ENCODE results near the gene MAP4. TPM values are rescaled to one million over a fixed set of nuclear protein-coding genes. Genes with fewer than 3 reads are reported as not detected.

The MAP4 gene
- total RNA-seq, 2 donors from 2014 or later = 70.6 to 101 TPM

DNA sequence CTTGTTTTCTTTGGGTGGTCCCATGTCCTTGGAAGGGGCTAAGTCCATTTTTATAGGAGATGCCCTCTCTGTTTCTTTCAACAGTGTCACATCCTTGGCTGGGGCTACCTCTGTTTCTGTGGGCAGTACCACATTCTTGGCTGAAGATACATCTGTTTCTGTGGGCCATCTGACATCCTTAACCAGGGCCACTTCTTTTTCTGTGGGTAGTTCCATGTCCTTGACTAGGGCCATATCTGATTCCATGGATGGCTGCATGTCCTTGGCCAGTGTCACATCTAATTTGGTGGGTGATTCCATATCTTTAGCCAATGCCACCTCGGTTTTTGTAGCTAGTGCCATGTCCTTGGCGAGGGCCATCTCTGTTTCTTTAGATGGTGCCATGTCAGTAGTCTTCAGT is 99.5 kb downstream of the MAP4 start:
- no peak for TF ChIP-seq CTCF (IDR thresholded peaks at IDR 0.05)
- no peak for TF ChIP-seq POLR2A (IDR thresholded peaks at IDR 0.05)
- Histone ChIP-seq H3K36me3 (replicated peaks in 1 of 2; ENCODE audit: insufficient read depth in 1 of 2, low read depth in 2 of 2) (peaks cover 0 to 22% of the 10 kb centered on the region in 2 donors), H3K27me3 (no peaks in the 10 kb centered on the region), H3K27ac (no peak overlapping the region), H3K4me3 (no peak overlapping the region), H3K9me3 (no peaks in the 10 kb centered on the region), H3K4me1 (no peaks in the 10 kb centered on the region)
- intact Hi-C loops (cut with DNase I) = no loop called here
- DNase-seq = no peak
- ATAC-seq = no peak
- 71 to 82% methylated on average over 2 of the region's 2 CpGs for WGBS, 2 donors

GRCh38 chr3:47916201-47916600 is 100.0 kb downstream of the MAP4 start:
- no peak for DNase-seq
- Histone ChIP-seq H3K36me3 (replicated peaks in 1 of 2; ENCODE audit: insufficient read depth in 1 of 2, low read depth in 2 of 2) (peaks cover 0 to 23% of the 10 kb centered on the region in 2 donors), H3K4me3 (no peak overlapping the region), H3K9me3 (no peaks in the 10 kb centered on the region), H3K27ac (no peak overlapping the region), H3K27me3 (no peaks in the 10 kb centered on the region), H3K4me1 (no peaks in the 10 kb centered on the region)
- no peak for TF ChIP-seq CTCF (IDR thresholded peaks at IDR 0.05)
- no peak for TF ChIP-seq POLR2A (IDR thresholded peaks at IDR 0.05)
- ATAC-seq = no peak
- intact Hi-C loops (cut with DNase I) = no loop called here
- WGBS, 2 donors = 39 to 70% methylated on average over 3 to 5 of the region's 5 CpGs

DNA sequence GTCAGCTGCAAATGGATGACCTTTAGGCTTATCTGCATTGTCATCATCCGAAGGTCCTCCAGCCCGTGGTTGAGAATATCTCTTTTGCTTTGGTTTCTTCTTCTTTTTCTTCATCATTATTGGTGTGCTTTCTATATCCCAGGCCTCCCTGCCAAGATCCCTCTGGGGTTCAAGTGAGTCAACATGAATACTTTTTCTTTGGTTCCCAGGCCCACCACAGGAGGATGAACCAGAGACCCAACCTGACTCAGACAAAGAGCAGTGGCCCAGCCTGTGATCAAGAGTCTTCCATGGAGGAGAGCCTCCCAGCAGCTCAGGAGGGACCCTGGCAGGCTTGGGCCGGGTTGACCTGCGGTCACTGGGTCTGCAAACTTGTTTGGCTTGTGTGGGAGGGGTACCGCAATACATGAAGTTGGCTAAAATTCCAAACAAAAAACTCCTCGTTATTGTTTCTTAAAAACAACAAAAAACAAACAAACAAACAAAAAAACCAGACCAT is 104.2 kb downstream of the MAP4 start:
- H3K4me1 ChIP-seq = peaks cover 17% of the 10 kb centered on the region
- ATAC-seq (no peak), DNase-seq (no peak)
- WGBS, 2 donors = 84 to 86% methylated on average over 6 of the region's 6 CpGs
- H3K36me3 ChIP-seq (replicated peaks in 1 of 2; ENCODE audit: insufficient read depth in 1 of 2, low read depth in 2 of 2) = peaks cover 0 to 19% of the 10 kb centered on the region in 2 donors
- no peak overlapping the region for H3K27ac ChIP-seq
- no peak overlapping the region for H3K4me3 ChIP-seq
- intact Hi-C loops (cut with DNase I) = no loop called here
- no peaks in the 10 kb centered on the region for H3K9me3 ChIP-seq
- no peak for TF ChIP-seq CTCF (IDR thresholded peaks at IDR 0.05)
- no peak for TF ChIP-seq POLR2A (IDR thresholded peaks at IDR 0.05)
- H3K27me3 ChIP-seq = no peaks in the 10 kb centered on the region

- Histone ChIP-seq H3K4me3 (no peak overlapping the region), H3K9me3 (no peaks in the 10 kb centered on the region), H3K36me3 (replicated peaks in 1 of 2; ENCODE audit: insufficient read depth in 1 of 2, low read depth in 2 of 2) (peaks cover 0 to 9% of the 10 kb centered on the region in 2 donors), H3K27ac (no peak overlapping the region), H3K4me1 (peaks cover 17% of the 10 kb centered on the region), H3K27me3 (no peaks in the 10 kb centered on the region)
- intact Hi-C loops (cut with DNase I) = no loop called here
- DNase-seq (peak in 1 of 4 donors; percentile 16), ATAC-seq (peak; percentile 18)
- WGBS, 2 donors = 86 to 88% methylated on average over 4 of the region's 4 CpGs
- no peak for TF ChIP-seq CTCF (IDR thresholded peaks at IDR 0.05)
- no peak for TF ChIP-seq POLR2A (IDR thresholded peaks at IDR 0.05)
Measured at GRCh38 chr3:47910777-47911440, 105.3 kb downstream of the MAP4 start.

DNA sequence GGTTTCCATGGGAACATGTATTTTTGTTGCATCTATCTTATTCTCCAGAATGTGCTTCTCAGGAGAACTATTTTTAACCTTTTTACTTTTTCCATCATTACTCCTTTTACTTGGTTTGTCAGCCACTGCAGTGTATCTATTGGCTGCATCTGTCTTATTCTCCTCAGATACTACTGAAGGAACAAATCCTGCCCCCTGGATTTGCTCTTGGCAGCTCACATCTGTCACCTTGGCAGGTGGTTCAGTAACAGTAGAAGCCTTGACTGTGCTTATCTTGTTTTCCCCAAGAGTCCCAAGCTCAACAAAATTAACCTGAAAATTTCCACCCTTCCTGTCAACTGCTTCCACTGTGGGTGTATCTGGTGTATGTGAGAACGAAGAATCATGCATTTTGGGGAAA is 106.0 kb downstream of the MAP4 start:
- ATAC-seq = no peak
- H3K4me3 ChIP-seq = no peak overlapping the region
- peaks cover 17% of the 10 kb centered on the region for H3K4me1 ChIP-seq
- H3K9me3 ChIP-seq = no peaks in the 10 kb centered on the region
- peaks cover 0 to 6% of the 10 kb centered on the region in 2 donors for H3K36me3 ChIP-seq (replicated peaks in 1 of 2; ENCODE audit: insufficient read depth in 1 of 2, low read depth in 2 of 2)
- no peaks in the 10 kb centered on the region for H3K27me3 ChIP-seq
- WGBS, 2 donors = 78 to 94% methylated on average over 1 of the region's 1 CpG
- intact Hi-C loops (cut with DNase I) = no loop called here
- no peak for DNase-seq
- H3K27ac ChIP-seq = no peak overlapping the region
- no peak for TF ChIP-seq POLR2A (IDR thresholded peaks at IDR 0.05)
- no peak for TF ChIP-seq CTCF (IDR thresholded peaks at IDR 0.05)

Measured in body of pancreas (tissue), 4 donors.